Smooth muscle cell (in vitro differentiated cells): ENCODE measurements around the gene ANKRD31. TPM values are rescaled to one million over a fixed set of nuclear protein-coding genes. Genes with fewer than 3 reads are reported as not detected.

Source experiments
- DNase-seq: peaks from one replicate; lab custom pipeline; 2025; ENCODE audit not compliant: unreplicated experiment; lab: John Stamatoyannopoulos, UW
- H2AFZ ChIP-seq: fragments of 200-600 bp; sonication (generic); 2 replicates; pipeline ENCODE4 v1.6.0; 2016; ENCODE audit warnings: antibody characterized with exemption, low read depth, mild to moderate bottlenecking
- H3F3A ChIP-seq: fragments of 200-600 bp; sonication (generic); 2 replicates; pipeline ENCODE4 v1.6.0; 2017; ENCODE audit warnings: antibody characterized with exemption, low read depth
- H3K27ac ChIP-seq: fragments of 200-600 bp; sonication (generic); 2 replicates; pipeline ENCODE4 v1.5.1; 2016; ENCODE audit warnings: low read depth, mild to moderate bottlenecking
- H3K27me3 ChIP-seq: fragments of 200-600 bp; sonication (generic); 2 replicates; pipeline ENCODE4 v1.6.1; 2016; ENCODE audit warnings: low read depth, mild to moderate bottlenecking
- H3K36me3 ChIP-seq: fragments of 200-600 bp; sonication (generic); 2 replicates; pipeline ENCODE4 v1.5.1; 2016; ENCODE audit warnings: low read depth
- H3K4me1 ChIP-seq: fragments of 200-600 bp; sonication (generic); 2 replicates; pipeline ENCODE4 v1.5.1; 2016; ENCODE audit warnings: low read depth
- H3K4me2 ChIP-seq: fragments of 200-600 bp; sonication (generic); 2 replicates; pipeline ENCODE4 v1.6.0; 2016; ENCODE audit warnings: mild to moderate bottlenecking
- H3K4me3 ChIP-seq: fragments of 200-600 bp; sonication (generic); 2 replicates; pipeline ENCODE4 v1.5.1; 2016; ENCODE audit warnings: mild to moderate bottlenecking
- H3K79me2 ChIP-seq: fragments of 200-600 bp; sonication (generic); 2 replicates; pipeline ENCODE4 v1.6.0; 2016; ENCODE audit warnings: low read depth, mild to moderate bottlenecking
- H3K9ac ChIP-seq: fragments of 200-600 bp; sonication (generic); 2 replicates; pipeline ENCODE4 v1.6.0; 2016; ENCODE audit warnings: low read depth
- H3K9me3 ChIP-seq: fragments of 200-600 bp; sonication (generic); replicated peaks from 2 replicates; pipeline ENCODE4 v1.5.1; 2016; ENCODE audit warnings: low read depth
- H4K20me1 ChIP-seq: fragments of 200-600 bp; sonication (generic); 2 replicates; pipeline ENCODE4 v1.6.0; 2016; ENCODE audit warnings: low read depth
- CTCF ChIP-seq: fragments of 200-600 bp; sonication (generic); IDR thresholded peaks from 2 replicates; pipeline ENCODE4 v1.5.1; 2017; ENCODE audit warnings: borderline replicate concordance, mild to moderate bottlenecking, antibody characterized with exemption; ENCODE audit not compliant: insufficient read depth, poor library complexity, severe bottlenecking
- WGBS: methylation state at CpG from one replicate; pipeline ENCODE4 v1.1.7; 2016; ENCODE audit warnings: low lambda C conversion rate; 5-methylcytosine and 5-hydroxymethylcytosine counted together
- polyA plus RNA-seq: library from polyadenylated mRNA; unstranded; fragments of >200 nt; fragmentation: Nextera tagmentation; extraction: Ambion mirVana; gene quantifications from 2 replicates; pipeline ENCODE4 v1.2.1, GENCODE V29; 2016
- total RNA-seq: library from RNA; depleted of rRNA; stranded (reverse); fragments of >200 nt; gene quantifications from 2 replicates; pipeline ENCODE4 v1.2.3, GENCODE V29; 2014

The ANKRD31 gene
- total and polyA plus RNA-seq, 2 experiments from 2014 or later, result 0.03 to 0.22 TPM

GRCh38 chr5:75023368-75024159 is 213.1 kb downstream of the ANKRD31 start:
- Histone ChIP-seq H3K79me2 (no peaks in the 10 kb centered on the region), H3K4me3 (no peak overlapping the region), H3F3A (no peaks in the 10 kb centered on the region), H3K4me2 (no peak overlapping the region), H3K36me3 (no peaks in the 10 kb centered on the region), H3K4me1 (no peaks in the 10 kb centered on the region), H3K27me3 (no peaks in the 10 kb centered on the region), H4K20me1 (no peaks in the 10 kb centered on the region), H3K9me3 (no peaks in the 10 kb centered on the region), H3K27ac (no peak overlapping the region), H2AFZ (no peak overlapping the region), H3K9ac (no peak overlapping the region)
- no peak for TF ChIP-seq CTCF
- no peak for DNase-seq
- 76% methylated on average over 9 of the region's 9 CpGs for WGBS

DNA sequence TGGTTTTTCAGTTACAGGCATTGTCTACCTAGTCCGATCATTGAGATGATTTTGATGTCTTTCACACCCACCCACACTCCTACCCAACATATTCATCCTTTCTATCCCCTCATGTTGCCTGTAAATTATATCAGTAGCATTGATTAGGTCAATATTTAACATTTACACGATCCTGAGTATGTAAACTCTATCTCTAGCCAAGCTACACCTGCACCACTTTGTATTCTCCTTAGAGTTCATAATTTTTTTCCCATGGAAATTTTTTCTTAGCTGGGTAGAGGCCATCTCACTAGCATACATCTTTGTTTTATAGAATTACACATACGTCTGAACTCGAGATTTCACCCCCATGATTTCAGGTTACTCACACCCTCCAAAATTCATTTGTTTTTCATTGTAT is 214.9 kb downstream of the ANKRD31 start:
- no peak for DNase-seq
- TF ChIP-seq CTCF, result no peak
- Histone ChIP-seq H3K79me2 (no peaks in the 10 kb centered on the region), H3K4me3 (no peak overlapping the region), H3K9ac (no peak overlapping the region), H3K27me3 (no peaks in the 10 kb centered on the region), H4K20me1 (no peaks in the 10 kb centered on the region), H3K27ac (no peak overlapping the region), H3K36me3 (no peaks in the 10 kb centered on the region), H3K9me3 (no peaks in the 10 kb centered on the region), H3K4me1 (no peaks in the 10 kb centered on the region), H3K4me2 (no peak overlapping the region), H3F3A (no peaks in the 10 kb centered on the region), H2AFZ (no peak overlapping the region)
- 93% methylated on average over 4 of the region's 4 CpGs for WGBS

DNA sequence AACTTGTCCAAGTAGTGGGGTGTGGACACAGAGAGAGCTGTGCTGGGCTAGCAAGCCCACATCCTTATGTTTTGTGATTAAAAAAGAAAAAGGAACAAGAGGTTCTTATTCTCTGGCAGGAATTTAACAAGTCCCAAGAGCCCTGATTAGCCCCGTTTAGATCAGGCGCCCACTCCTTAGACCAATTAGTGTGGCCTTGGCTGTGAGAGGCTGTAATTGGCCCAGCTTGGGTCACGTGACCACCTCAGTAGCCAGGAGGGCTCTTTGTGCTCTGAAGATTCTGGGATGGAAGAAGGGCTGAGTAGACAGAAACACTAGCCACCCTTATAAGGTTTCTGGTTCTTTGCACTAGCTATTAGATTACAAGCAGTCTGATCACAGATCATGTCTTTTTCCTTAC is 215.5 kb downstream of the ANKRD31 start:
- H3K4me2 ChIP-seq, result no peak overlapping the region
- no peak overlapping the region for H3K4me3 ChIP-seq
- no peak overlapping the region for H3K9ac ChIP-seq
- no peaks in the 10 kb centered on the region for H3K4me1 ChIP-seq
- no peak for DNase-seq
- no peaks in the 10 kb centered on the region for H3K79me2 ChIP-seq
- no peak for TF ChIP-seq CTCF
- H3K27ac ChIP-seq, result no peak overlapping the region
- H3K36me3 ChIP-seq, result no peaks in the 10 kb centered on the region
- H3F3A ChIP-seq, result no peaks in the 10 kb centered on the region
- WGBS, result 80% methylated on average over 3 of the region's 3 CpGs
- H4K20me1 ChIP-seq, result no peaks in the 10 kb centered on the region
- no peak overlapping the region for H2AFZ ChIP-seq
- no peaks in the 10 kb centered on the region for H3K9me3 ChIP-seq
- no peaks in the 10 kb centered on the region for H3K27me3 ChIP-seq
